Ovary (tissue), 3 donors: Measurements from ENCODE around the gene YPEL3.

Experiments used
- POLR2A ChIP-seq: fragments of 450-650 bp; IDR thresholded peaks from one replicate; pipeline ENCODE4 v1.6.1; 2017; ENCODE audit warnings: antibody characterized with exemption, mild to moderate bottlenecking, moderate library complexity
- TF ChIP-seq, protein P1 (sequence below), 3 donors: fragments of 450-650 bp in 2 of 3; fragments of 200-600 bp in 1 of 3; IDR thresholded peaks; one replicate each; pipeline versions ENCODE4 v1.5.1 to v1.8.0; 2016 to 2022; ENCODE audit warnings: antibody characterized with exemption in 3 of 3, mild to moderate bottlenecking in 1 of 3
- donor health status: DM: no; HTN: no; CAD: no.

DNA sequence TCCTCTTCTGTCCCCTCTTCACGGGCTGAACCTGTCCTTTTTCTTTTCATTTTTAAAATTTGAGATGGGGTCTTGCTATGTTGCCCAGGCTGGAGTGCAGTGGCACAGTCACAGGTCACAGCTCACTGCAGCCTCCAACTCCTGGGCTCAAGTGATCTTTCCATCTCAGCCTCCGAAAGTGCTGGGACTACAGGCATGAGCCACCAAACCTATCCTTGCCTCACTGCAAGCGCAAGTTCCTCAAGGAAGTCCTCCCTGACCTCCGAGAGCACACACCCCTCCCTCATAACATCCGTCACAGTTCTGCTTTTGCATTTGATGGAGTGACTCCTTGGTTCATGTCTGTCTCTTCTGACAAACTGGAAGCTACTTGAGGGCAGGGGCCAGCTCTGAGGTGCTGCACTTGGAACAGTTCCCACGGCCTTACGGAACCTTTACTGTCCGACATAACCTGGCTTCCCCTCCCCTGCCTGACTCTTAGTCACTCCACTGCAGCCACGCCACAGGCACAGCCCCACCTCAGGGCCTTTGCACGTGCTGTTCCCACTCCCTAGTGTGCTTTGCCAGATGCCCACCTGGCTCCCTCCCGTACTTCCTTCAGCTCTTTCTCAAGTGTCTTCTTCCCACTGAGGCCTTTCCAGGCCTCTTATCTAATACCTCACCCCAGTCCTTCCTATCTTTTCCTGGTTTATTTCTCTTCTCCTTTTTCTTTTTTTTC is 8.7 kb downstream of the YPEL3 start:
- TF ChIP-seq, protein P1, sequence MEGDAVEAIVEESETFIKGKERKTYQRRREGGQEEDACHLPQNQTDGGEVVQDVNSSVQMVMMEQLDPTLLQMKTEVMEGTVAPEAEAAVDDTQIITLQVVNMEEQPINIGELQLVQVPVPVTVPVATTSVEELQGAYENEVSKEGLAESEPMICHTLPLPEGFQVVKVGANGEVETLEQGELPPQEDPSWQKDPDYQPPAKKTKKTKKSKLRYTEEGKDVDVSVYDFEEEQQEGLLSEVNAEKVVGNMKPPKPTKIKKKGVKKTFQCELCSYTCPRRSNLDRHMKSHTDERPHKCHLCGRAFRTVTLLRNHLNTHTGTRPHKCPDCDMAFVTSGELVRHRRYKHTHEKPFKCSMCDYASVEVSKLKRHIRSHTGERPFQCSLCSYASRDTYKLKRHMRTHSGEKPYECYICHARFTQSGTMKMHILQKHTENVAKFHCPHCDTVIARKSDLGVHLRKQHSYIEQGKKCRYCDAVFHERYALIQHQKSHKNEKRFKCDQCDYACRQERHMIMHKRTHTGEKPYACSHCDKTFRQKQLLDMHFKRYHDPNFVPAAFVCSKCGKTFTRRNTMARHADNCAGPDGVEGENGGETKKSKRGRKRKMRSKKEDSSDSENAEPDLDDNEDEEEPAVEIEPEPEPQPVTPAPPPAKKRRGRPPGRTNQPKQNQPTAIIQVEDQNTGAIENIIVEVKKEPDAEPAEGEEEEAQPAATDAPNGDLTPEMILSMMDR (IDR thresholded peaks at IDR 0.05) = no peak
- no peak for TF ChIP-seq POLR2A
